ENCODE results near the gene ZSWIM9. TPM values are rescaled to one million over a fixed set of nuclear protein-coding genes. Genes with fewer than 3 reads are reported as not detected.

ZSWIM9 gene
- total and polyA plus RNA-seq, 2 donors from 2014 or later = 5.5 to 7.8 TPM

DNA sequence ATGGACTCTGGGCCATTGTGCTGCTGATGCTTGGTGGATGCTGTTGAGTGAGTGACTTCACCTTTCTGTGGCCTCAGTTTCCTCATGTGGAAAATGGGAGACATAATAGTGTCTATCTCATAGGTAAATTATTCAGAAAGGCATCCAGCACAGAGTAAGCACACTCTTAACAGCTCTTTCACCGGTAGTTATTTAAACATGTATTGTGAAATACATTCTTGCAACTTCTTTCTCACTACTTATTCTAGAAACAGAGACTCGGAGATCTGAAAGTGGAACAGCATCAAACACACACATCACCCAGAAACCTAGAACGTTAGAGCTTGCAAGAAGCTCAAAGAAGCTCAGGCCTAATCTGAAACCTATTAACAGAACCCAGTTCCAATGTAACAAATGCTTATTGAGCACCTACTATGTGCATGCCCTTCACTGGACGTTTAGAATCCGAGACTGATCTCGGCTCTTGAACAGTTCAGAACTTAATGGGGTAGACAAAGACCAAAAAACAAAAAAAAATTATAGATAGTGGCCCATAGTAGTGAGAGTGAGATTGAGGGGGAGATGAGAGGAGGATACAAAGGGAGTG is 4.1 kb downstream of the ZSWIM9 start:
- intact Hi-C loops (cut with DNase I) = no loop called here
- DNase-seq (no peak), FAIRE-seq (no peak)
- no peak overlapping the region for H3K4me3 ChIP-seq (ENCODE audit: low read length in 3 of 3)
- no peak overlapping the region for H3K27ac ChIP-seq (ENCODE audit: low read depth in 2 of 2, low read length in 2 of 2)
- peaks cover 0 to 7% (median 6%) of the 10 kb centered on the region in 3 donors for H3K4me1 ChIP-seq (ENCODE audit: control insufficient read depth in 2 of 3, insufficient read depth in 2 of 3, low read depth in 1 of 3, low read length in 3 of 3)
- H3K9ac ChIP-seq (ENCODE audit: low read length in 3 of 3) = no peak overlapping the region
- TF ChIP-seq CTCF (IDR thresholded peaks at IDR 0.05; ENCODE audit: borderline replicate concordance, extremely low read depth, insufficient read depth) = no peak
- H3K27me3 ChIP-seq (ENCODE audit: control insufficient read depth, insufficient read depth, low read length) = no peaks in the 10 kb centered on the region
- H3K9me3 ChIP-seq (ENCODE audit: control insufficient read depth in 2 of 3, insufficient read depth in 1 of 3, low read length in 3 of 3) = no peaks in the 10 kb centered on the region
- peaks cover 2 to 11% (median 6%) of the 10 kb centered on the region in 3 donors for H3K36me3 ChIP-seq (ENCODE audit: control insufficient read depth in 2 of 3, insufficient read depth in 3 of 3, low read length in 3 of 3)

DNA sequence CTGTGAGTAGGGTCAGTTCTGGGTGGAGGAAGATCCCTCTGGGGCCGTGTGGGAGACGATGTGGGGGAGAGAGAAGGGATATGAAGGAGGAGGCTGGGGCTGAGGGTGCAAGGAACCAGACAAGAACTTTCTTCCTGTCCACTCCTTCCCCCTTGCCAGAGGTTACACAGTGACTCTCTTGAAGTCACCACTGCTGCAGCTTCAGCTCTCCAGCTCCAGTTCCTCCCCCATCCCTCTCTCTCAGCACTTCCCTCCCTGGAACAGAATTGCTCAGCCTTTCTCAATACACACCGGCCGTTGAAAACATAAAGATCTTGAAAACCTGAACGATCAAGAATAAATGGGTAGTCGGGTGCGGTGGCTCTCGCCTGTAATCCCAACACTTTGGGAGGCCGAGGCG is 5.1 kb downstream of the ZSWIM9 start:
- intact Hi-C loops (cut with DNase I) = no loop called here
- FAIRE-seq = no peak
- no peak for TF ChIP-seq CTCF (IDR thresholded peaks at IDR 0.05; ENCODE audit: borderline replicate concordance, extremely low read depth, insufficient read depth)
- peaks cover 2 to 11% (median 6%) of the 10 kb centered on the region in 3 donors for H3K36me3 ChIP-seq (ENCODE audit: control insufficient read depth in 2 of 3, insufficient read depth in 3 of 3, low read length in 3 of 3)
- DNase-seq = peak in 1 of 5 donors; percentile 27
- H3K4me1 ChIP-seq (ENCODE audit: control insufficient read depth in 2 of 3, insufficient read depth in 2 of 3, low read depth in 1 of 3, low read length in 3 of 3) = peaks cover 0 to 7% (median 6%) of the 10 kb centered on the region in 3 donors
- no peak overlapping the region for H3K9ac ChIP-seq (ENCODE audit: low read length in 3 of 3)
- no peak overlapping the region for H3K27ac ChIP-seq (ENCODE audit: low read depth in 2 of 2, low read length in 2 of 2)
- no peak overlapping the region for H3K4me3 ChIP-seq (ENCODE audit: low read length in 3 of 3)
- H3K9me3 ChIP-seq (ENCODE audit: control insufficient read depth in 2 of 3, insufficient read depth in 1 of 3, low read length in 3 of 3) = no peaks in the 10 kb centered on the region
- H3K27me3 ChIP-seq (ENCODE audit: control insufficient read depth, insufficient read depth, low read length) = no peaks in the 10 kb centered on the region

- peaks cover 2 to 11% (median 6%) of the 10 kb centered on the region in 3 donors for H3K36me3 ChIP-seq (ENCODE audit: control insufficient read depth in 2 of 3, insufficient read depth in 3 of 3, low read length in 3 of 3)
- no peak overlapping the region for H3K4me3 ChIP-seq (ENCODE audit: low read length in 3 of 3)
- H3K27ac ChIP-seq (ENCODE audit: low read depth in 2 of 2, low read length in 2 of 2) = no peak overlapping the region
- H3K4me1 ChIP-seq (ENCODE audit: control insufficient read depth in 2 of 3, insufficient read depth in 2 of 3, low read depth in 1 of 3, low read length in 3 of 3) = peaks cover 0 to 3% (median 1%) of the 10 kb centered on the region in 3 donors
- peaks cover 0 to 1% (median under 1%) of the 10 kb centered on the region in 3 donors for H3K9me3 ChIP-seq (ENCODE audit: control insufficient read depth in 2 of 3, insufficient read depth in 1 of 3, low read length in 3 of 3)
- intact Hi-C loops (cut with DNase I) = no loop called here
- DNase-seq (no peak), FAIRE-seq (no peak)
- no peak overlapping the region for H3K9ac ChIP-seq (ENCODE audit: low read length in 3 of 3)
- no peaks in the 10 kb centered on the region for H3K27me3 ChIP-seq (ENCODE audit: control insufficient read depth, insufficient read depth, low read length)
- TF ChIP-seq CTCF (IDR thresholded peaks at IDR 0.05; ENCODE audit: borderline replicate concordance, extremely low read depth, insufficient read depth) = no peak
These were observed 5.7 kb downstream of the ZSWIM9 start for GRCh38 chr19:48176226-48176625.

GRCh38 chr19:48181505-48181904 is 11.0 kb downstream of the ZSWIM9 start:
- H3K27ac ChIP-seq (ENCODE audit: low read depth in 2 of 2, low read length in 2 of 2) = no peak overlapping the region
- H3K9me3 ChIP-seq (ENCODE audit: control insufficient read depth in 2 of 3, insufficient read depth in 1 of 3, low read length in 3 of 3) = peaks cover 0 to 7% (median 6%) of the 10 kb centered on the region in 3 donors
- no peak for TF ChIP-seq CTCF (IDR thresholded peaks at IDR 0.05; ENCODE audit: borderline replicate concordance, extremely low read depth, insufficient read depth)
- H3K36me3 ChIP-seq (ENCODE audit: control insufficient read depth in 2 of 3, insufficient read depth in 3 of 3, low read length in 3 of 3) = no peaks in the 10 kb centered on the region
- FAIRE-seq (no peak), DNase-seq (no peak)
- no peaks in the 10 kb centered on the region for H3K27me3 ChIP-seq (ENCODE audit: control insufficient read depth, insufficient read depth, low read length)
- intact Hi-C loops (cut with DNase I) = no loop called here
- H3K9ac ChIP-seq (ENCODE audit: low read length in 3 of 3) = no peak overlapping the region
- no peak overlapping the region for H3K4me3 ChIP-seq (ENCODE audit: low read length in 3 of 3)
- H3K4me1 ChIP-seq (ENCODE audit: control insufficient read depth in 2 of 3, insufficient read depth in 2 of 3, low read depth in 1 of 3, low read length in 3 of 3) = no peaks in the 10 kb centered on the region

All from kidney (tissue), 14 donors.